Ectodermal cell (in vitro differentiated cells): ENCODE results near the gene KDM5B.
"Not testable (repeated sequence)": the region's sequence is repeated elsewhere in the genome, so short reads cannot be mapped to it uniquely, and the experiment has no call there.

Experiments
- H3K27ac ChIP-seq: 2 replicates; pipeline ENCODE4 v1.7.0; 2013; ENCODE audit warnings: mild to moderate bottlenecking, low read depth, low read length; ENCODE audit not compliant: insufficient read depth, poor library complexity, severe bottlenecking
- H3K27me3 ChIP-seq: 2 replicates; pipeline ENCODE4 v1.7.0; 2013; ENCODE audit warnings: mild to moderate bottlenecking, low read length; ENCODE audit not compliant: insufficient read depth, control insufficient read depth, poor library complexity, severe bottlenecking
- H3K36me3 ChIP-seq: one replicate; pipeline ENCODE4 v1.7.0; 2013; ENCODE audit warnings: low read length; ENCODE audit not compliant: control insufficient read depth, insufficient read depth
- H3K4me1 ChIP-seq: one replicate; pipeline ENCODE4 v1.7.0; 2013; ENCODE audit warnings: low read length; ENCODE audit not compliant: control insufficient read depth, insufficient read depth
- H3K4me3 ChIP-seq: 2 replicates; pipeline ENCODE4 v1.7.0; 2013; ENCODE audit warnings: low read depth, low read length, control low read depth; ENCODE audit not compliant: insufficient read depth
- H3K9me3 ChIP-seq: 2 replicates; pipeline ENCODE4 v1.7.0; 2013; ENCODE audit warnings: mild to moderate bottlenecking, low read length, moderate library complexity; ENCODE audit not compliant: control insufficient read depth
- WGBS, 2 experiments: methylation state at CpG; one replicate each; pipeline ENCODE4 v1.1.7; 2013; ENCODE audit warnings: missing lambda C conversion rate in 2 of 2; 5-methylcytosine and 5-hydroxymethylcytosine counted together

Gene KDM5B

DNA sequence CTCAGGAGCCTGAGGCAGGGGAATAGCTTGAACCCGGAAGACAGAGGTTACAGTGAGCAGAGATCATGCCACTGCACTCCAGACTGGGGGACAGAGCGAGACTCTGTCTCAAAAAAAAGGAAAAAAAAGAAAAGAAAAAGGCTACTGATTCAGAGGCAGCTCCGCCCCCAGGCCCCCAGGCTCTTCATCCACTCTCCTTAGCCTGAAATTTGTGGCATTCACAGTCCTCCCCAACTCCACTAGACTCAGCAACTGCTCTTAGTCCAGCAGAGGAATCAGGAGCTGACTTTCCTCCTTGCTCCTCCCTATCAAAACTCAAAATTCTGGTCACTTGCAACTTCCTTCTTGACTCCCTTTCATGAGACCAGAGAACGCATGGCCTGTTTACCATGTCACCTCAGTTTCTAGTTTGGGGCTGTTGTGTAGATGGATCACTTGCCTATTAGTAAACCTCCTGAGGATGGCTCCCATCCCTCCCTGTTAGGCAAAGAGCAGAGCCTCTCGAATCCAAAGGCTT lies 29.6 kb upstream of the KDM5B start:
- no peaks in the 10 kb centered on the region for H3K27me3 ChIP-seq
- H3K9me3 ChIP-seq, result no peaks in the 10 kb centered on the region
- no peak overlapping the region for H3K27ac ChIP-seq
- WGBS, 2 experiments, result 88 to 92% methylated on average over 5 of the region's 5 CpGs
- no peak overlapping the region for H3K4me3 ChIP-seq
- H3K36me3 ChIP-seq, result no peaks in the 10 kb centered on the region
- H3K4me1 ChIP-seq, result peaks cover 5% of the 10 kb centered on the region

GRCh38 chr1:202836623-202837403 lies 28.6 kb upstream of the KDM5B start:
- Histone ChIP-seq H3K27me3 (no peaks in the 10 kb centered on the region), H3K9me3 (no peaks in the 10 kb centered on the region), H3K27ac (no peak overlapping the region), H3K36me3 (no peaks in the 10 kb centered on the region), H3K4me3 (no peak overlapping the region), H3K4me1 (peaks cover 5% of the 10 kb centered on the region)
- 92 to 94% methylated on average over 5 of the region's 5 CpGs for WGBS, 2 experiments

- Histone ChIP-seq H3K4me3 (no peak overlapping the region), H3K4me1 (peaks cover 5% of the 10 kb centered on the region), H3K27ac (no peak overlapping the region), H3K9me3 (no peaks in the 10 kb centered on the region), H3K27me3 (no peaks in the 10 kb centered on the region), H3K36me3 (no peaks in the 10 kb centered on the region)
- WGBS, 2 experiments, result 46 to 48% methylated on average over 3 of the region's 3 CpGs
Observed at GRCh38 chr1:202835548-202836072, 27.4 kb upstream of the KDM5B start.

DNA sequence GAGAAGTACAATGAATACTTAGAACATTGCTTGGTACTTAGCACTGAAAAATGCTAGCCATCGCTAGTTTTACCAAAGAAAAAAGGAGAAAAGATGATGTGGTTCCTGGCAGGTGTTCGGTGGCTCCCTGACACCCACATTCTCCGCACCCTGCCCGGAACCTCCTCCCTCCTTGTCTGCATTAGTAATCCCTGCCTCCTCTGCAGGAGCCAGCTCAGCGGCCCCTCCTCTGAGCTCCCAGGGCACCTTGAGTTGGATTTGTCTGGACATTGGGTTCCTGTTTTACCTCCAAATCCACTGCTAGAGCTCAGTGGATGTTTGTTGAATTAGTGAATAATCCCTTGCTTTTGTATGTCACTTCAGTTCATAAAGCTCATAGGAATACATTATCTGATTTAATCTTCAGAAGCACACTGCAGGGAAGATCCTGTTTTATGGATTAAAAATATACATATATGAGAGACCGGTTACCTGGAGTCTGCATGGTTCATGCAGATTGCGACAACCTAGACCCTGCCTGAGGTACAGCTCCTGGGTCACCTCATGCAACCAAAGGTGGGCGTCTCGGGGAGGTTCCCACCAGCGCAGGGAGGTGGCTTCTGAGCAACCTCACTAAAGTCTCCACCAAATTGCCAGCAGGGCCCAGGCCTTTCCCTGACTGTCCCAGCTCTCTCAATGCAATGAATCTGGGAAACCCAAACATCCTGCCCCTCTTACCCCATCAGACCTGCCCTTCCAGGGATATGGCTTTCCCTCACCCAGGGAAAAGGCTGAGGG lies 26.7 kb upstream of the KDM5B start:
- Histone ChIP-seq H3K4me3 (no peak overlapping the region), H3K27ac (no peak overlapping the region), H3K36me3 (no peaks in the 10 kb centered on the region), H3K27me3 (no peaks in the 10 kb centered on the region), H3K9me3 (no peaks in the 10 kb centered on the region), H3K4me1 (peaks cover 5% of the 10 kb centered on the region)
- WGBS, 2 experiments, result 89% methylated on average over 10 of the region's 10 CpGs

- no peaks in the 10 kb centered on the region for H3K36me3 ChIP-seq
- 87 to 95% methylated on average over 3 of the region's 3 CpGs for WGBS, 2 experiments
- no peaks in the 10 kb centered on the region for H3K9me3 ChIP-seq
- peaks cover 5% of the 10 kb centered on the region for H3K4me1 ChIP-seq
- no peaks in the 10 kb centered on the region for H3K27me3 ChIP-seq
- H3K4me3 ChIP-seq, result no peak overlapping the region
- H3K27ac ChIP-seq, result no peak overlapping the region
Observed at GRCh38 chr1:202831906-202832305, 23.7 kb upstream of the KDM5B start.

- H3K4me3 ChIP-seq, H3K27me3 ChIP-seq, H3K27ac ChIP-seq, H3K36me3 ChIP-seq, H3K4me1 ChIP-seq, H3K9me3 ChIP-seq: not testable (repeated sequence)
- 96 to 97% methylated on average over 9 of the region's 9 CpGs for WGBS, 2 experiments
Observed at GRCh38 chr1:202829223-202829622, 21.0 kb upstream of the KDM5B start.

GRCh38 chr1:202825748-202826147 lies 17.5 kb upstream of the KDM5B start:
- Histone ChIP-seq H3K27me3 (no peaks in the 10 kb centered on the region), H3K4me3 (no peak overlapping the region), H3K4me1 (no peaks in the 10 kb centered on the region), H3K9me3 (no peaks in the 10 kb centered on the region), H3K36me3 (no peaks in the 10 kb centered on the region), H3K27ac (no peak overlapping the region)
- WGBS, 2 experiments, result 95% methylated on average over 7 of the region's 7 CpGs

DNA sequence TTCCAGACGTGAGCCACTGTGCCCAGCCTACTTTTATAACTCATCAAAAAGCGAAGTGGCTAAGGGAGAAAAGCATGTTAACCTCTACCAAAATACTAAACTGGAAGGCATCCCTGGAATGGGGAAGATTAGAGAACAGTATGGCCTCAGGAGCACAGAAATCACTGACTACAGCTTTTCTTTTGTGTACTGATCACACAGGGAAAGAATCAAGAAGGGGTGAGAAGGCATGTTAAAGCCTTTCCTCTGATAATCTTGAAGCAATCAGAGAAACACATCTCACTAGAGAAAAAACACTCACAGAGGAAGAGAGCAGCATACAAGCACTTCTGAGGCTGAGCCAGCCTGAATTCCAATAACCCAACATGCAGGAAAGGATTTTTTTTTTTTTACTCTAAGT lies 13.2 kb upstream of the KDM5B start:
- 80 to 81% methylated on average over 2 of the region's 2 CpGs for WGBS, 2 experiments
- Histone ChIP-seq H3K9me3 (no peaks in the 10 kb centered on the region), H3K36me3 (no peaks in the 10 kb centered on the region), H3K4me1 (no peaks in the 10 kb centered on the region), H3K27me3 (no peaks in the 10 kb centered on the region), H3K4me3 (no peak overlapping the region), H3K27ac (no peak overlapping the region)

DNA sequence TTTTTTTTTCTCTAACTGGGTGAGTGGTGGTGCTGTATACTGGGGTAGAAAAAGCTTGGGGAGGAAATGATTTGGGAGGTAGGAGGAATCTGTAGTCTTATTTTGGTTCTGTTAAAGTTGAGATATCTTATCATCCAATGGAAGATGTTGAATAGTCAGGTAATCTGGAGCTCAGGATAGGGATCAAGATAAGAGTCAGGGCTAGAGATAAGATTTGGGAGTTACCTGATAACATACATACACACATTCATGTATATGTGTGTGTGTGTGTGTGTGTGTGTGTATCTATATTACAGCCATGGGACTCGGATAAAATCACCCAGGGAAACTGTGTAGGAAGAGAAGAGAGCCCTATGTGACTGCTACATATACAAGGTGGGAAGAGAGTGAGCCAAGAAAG lies 10.6 kb upstream of the KDM5B start:
- Histone ChIP-seq H3K4me1 (no peaks in the 10 kb centered on the region), H3K9me3 (no peaks in the 10 kb centered on the region), H3K36me3 (no peaks in the 10 kb centered on the region), H3K27ac (no peak overlapping the region), H3K4me3 (no peak overlapping the region), H3K27me3 (no peaks in the 10 kb centered on the region)
- 89 to 90% methylated on average over 1 of the region's 1 CpG for whole genome bisulfite sequencing, 2 experiments

DNA sequence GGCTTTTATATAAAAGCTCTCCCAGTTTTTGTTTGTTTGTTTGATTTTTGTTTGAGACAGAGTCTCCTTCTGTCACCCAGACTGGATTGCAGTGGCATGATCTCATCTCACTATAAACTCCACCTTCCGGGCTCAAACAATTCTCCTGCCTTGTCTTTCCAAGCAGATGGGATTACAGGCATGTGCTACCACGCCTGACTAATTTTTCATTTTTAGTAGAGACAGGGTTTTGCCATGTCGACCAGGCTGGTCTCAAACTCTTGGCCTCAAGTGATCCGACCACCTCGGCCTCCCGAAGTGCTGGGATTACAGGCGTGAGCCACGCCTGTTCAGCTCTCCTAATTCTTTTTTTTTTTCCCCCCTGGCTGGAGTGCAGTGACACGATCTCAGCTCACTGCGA lies 6.9 kb upstream of the KDM5B start:
- H3K27me3 ChIP-seq, result peaks cover 16% of the 10 kb centered on the region
- no peak overlapping the region for H3K4me3 ChIP-seq
- no peaks in the 10 kb centered on the region for H3K9me3 ChIP-seq
- H3K27ac ChIP-seq, result no peak overlapping the region
- H3K36me3 ChIP-seq, result no peaks in the 10 kb centered on the region
- 89% methylated on average over 10 of the region's 10 CpGs for WGBS, 2 experiments
- H3K4me1 ChIP-seq, result peaks cover 14% of the 10 kb centered on the region
